Germinal center (tissue), 1 donor: ENCODE results near the gene SPX.

ENCODE experiments used
- DNase-seq: peaks from one replicate; pipeline ENCODE4 v3.0.0; 2012; ENCODE audit warnings: mixed read lengths, low spot score

The SPX gene, protein sequence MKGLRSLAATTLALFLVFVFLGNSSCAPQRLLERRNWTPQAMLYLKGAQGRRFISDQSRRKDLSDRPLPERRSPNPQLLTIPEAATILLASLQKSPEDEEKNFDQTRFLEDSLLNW

DNA sequence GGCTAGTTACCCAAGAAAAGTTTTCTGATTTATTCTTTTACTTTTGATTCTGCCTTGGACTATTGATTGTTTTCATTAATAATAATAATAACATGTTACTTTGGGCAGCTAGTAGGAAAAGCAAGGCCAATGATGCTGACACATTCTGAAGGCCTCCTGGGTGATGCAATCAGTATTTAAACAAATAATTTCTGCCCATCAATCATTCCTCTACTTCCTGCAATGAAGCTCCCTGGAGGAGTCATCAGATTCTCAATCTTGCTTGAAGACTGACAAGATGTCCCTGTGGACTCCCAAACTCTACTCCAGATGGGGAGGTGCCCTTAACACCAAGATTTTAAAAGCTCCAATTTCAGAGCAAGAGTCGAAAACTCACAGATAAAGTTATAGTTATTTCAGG is at the start of gene SPX:
SPX (plus strand) TSS at position 244 of the 400 bp plus-strand sequence. CDS start 177 bp downstream, outside the sequence.
- no peak for DNase-seq

DNA sequence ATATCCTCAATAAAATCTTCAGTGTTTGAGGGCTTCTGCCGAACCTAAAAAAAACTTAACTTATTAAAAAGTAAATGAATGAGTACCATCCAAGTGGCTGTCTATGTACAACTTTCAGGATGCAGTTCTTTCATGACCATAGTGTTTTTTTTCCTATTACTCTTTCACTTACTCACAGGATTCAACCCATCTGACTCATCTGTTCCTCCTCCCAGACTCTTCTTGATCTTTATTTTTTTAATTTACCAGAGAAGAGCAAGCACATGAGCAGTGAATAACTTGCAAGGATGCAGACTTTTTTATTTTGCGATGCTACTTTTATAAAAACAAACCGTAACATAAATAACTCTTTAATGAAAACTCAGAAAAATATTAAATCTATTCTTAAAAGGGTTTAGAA is 49.1 kb upstream of the SPX start:
- DNase-seq: no peak

DNA sequence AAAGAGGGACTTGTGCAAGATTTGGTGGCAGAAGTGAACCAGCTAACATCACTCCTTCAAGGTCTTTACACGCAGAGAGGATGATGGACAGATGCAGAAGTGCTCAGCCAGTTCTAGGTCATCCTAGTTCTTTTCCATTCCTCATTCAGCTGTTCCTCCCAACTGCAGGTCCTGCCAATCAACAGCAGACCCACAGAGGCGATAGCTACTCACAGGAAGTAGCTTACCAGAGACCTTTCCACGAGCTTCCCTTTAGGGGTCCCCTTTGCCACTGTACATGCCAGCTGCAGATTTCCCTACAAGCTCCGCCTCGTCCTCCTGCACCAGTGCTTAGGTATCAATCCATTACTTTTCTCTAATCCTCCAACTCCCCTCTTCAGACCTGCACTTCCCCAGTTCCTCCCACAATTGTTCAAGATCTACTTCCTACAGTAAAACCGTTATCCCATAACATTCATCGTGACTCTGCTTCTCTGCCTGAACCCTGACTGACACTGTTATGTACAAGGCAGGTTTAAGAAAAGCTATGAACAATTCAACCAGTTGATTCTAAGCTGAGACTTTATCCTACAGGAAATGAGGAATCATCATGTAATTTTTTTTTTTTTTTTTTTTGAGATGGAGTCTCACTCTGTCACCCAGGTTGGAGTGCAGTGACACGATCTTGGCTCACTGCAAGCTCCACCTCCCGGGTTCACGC is 47.2 kb upstream of the SPX start:
- DNase-seq: no peak

DNA sequence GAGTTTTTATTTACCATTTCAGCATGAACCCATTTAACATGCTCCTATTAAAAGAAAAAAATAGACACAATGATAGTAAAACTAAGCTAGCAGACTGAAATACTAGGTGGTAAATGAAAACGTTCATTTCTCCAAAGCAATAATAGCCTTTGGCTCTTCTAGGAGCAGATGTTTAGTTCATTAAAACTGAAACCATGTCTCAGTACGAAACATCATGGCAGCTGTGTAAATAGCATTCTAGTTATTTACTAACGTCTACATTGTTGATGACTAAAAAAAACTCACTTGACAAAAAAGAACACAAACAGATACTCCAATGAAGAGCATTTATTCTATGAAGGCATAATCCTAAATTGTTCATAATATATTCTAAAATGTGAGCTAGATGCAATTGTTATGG is 42.6 kb upstream of the SPX start:
- DNase-seq: no peak

DNA sequence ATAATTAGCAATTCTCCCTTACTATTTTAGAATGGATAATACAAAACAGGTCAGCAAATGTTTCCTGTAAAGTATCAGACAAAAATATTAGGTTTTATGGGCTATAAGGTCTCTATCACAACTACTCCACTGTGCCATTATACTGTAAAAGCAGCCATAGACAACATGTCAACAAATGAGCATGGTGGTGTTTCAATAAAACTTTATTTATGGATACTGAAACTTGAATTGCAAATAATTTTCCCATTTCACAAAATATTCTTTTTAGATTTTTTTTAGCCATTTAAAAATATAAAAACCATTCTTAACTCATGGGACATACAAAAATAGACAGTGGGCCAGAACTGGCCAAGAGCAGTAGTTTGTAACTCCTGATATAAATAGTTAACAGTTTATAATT is 40.1 kb upstream of the SPX start:
- DNase-seq: no peak

DNA sequence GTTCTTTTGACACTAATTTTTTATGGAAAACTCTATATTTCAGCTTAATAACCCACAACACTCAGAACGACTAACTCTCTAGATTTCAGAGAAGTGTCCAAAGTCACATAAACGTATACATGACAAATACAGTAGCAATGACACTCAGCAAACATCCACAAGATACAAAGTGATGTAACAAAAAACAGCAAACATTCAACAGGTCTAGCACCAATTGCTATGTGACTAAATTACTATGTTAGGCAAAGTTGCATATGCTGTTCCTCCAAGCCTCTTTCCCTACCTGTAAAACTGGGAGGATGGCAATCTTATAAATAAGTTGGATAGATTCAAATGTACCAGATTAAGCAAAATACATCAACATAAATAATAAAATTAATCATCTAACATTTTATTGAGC is 26.3 kb upstream of the SPX start:
- no peak for DNase-seq

DNA sequence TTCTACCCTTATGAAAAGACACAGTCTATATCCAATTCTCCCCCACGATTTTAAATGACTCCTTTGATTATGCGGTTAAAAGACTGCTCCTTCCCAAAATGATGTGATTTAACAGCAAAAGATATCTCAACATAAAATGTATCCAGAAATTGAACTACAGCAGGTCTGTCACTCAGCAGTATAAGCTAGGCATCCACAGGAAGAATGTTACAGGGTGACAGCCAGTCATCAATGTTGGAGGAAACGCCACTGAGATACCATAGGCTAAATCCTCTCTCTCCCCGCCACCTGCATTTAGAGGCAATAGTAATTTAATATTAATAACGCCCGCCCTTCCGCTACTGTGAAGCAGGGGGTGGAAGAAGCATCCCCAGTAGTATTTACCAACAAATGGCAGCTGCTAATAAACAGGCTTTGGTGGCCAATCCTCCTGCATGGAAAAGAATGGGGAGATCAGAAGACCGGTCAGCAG is 25.3 kb upstream of the SPX start:
- no peak for DNase-seq

DNA sequence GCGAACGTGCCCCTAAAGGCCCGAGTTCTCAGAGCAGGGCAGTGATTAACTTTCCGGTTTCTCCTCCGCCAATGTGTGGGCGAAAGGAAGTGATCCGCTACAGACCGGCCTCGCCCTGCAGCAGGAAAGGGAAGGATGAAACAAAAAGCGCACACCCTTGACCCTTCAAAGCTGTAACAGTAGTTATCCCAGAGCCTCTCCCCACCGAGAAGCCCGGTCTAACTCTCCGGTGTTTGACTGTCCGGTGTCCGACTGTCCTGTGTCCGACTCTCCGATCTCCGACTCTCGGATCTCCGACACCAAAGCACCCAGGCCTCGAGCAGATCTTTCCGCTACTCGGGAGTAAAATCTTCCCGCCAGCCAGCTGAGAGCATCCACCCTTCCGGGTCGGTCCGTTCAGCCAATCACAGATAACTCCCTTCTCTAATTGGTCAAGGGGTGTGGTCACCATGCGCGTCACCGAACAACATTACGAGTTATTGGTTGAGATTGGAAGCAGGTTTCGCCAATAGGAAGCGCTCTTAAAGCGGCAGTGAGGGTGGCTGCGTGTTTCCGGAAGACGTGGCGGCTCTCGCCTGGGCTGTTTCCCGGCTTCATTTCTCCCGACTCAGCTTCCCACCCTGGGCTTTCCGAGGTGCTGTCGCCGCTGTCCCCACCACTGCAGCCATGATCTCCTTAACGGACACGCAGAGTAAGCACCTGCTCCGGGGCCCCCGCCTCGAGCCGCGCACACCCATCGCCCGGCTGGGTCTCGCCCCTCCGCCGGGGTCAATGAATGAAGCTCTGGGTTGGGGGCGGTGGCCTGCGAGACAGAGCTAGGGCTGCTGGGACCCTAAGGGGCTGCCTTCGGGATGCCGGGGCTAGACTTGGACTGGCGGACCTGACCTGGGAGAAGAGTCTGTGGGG is 24.6 kb upstream of the SPX start, which contains the start of the genes GOLT1B and RECQL:
GOLT1B (plus strand) TSS at position 532 of the 906 bp plus-strand sequence; CDS start at position 667, 135 bp downstream.
RECQL (minus strand) TSS at position 378 of the 906 bp plus-strand sequence. CDS start 2,065 bp downstream, outside the sequence.
- DNase-seq: peak; percentile 97

DNA sequence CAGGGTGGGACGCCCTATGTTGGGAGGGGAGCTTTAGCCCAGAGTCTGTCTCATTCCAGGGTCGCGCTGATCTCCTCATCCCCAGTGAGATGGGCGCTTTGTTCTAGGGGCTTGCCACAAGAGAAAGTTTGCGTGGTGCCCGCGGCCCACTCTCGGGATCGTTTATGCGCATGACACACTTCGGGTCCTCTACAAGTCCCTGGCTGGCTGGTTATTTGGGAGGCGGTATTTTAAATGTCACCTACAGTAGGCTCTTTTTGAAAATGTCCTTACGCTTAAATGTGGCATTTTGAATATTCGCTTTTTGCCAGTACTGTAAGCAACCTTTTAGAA is 24.0 kb upstream of the SPX start:
- peak; percentile 14 for DNase-seq

DNA sequence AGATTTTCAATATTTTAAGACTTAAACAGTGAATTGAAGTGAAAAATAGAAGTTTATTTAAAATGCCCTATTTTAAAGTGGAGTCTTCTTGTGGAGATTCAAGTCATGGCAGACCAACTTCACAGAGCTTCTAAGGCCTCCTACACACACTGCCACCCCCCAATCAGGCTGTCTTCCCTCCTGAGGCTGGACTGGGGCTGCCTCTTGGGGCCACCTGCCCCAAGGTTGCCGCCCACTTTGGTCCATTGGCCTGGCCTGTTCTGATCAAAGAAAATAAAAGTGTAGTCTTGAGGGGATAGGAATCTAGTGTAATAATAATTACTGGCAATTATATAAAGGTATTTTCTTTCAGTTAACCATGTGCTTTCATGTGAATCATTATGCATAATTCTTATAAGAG is 23.2 kb upstream of the SPX start:
- no peak for DNase-seq

DNA sequence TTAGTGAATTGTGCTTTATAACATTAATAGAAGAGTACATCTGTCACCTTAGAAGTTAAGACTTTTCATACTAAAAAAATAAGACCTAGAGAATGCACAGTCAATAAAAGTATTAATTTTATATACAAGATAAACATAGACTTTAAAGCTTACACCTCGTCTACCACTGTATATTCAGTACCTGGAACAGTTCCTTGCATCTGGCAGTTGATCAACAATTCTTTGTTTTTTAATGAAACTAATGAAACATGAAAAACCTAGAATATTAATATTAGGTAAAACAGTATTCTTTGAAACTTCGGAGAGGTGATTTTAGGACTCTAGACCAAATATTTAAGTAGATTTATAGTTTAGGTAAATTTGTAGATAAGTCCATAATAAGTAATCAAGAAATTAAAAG is 20.2 kb upstream of the SPX start:
- no peak for DNase-seq

DNA sequence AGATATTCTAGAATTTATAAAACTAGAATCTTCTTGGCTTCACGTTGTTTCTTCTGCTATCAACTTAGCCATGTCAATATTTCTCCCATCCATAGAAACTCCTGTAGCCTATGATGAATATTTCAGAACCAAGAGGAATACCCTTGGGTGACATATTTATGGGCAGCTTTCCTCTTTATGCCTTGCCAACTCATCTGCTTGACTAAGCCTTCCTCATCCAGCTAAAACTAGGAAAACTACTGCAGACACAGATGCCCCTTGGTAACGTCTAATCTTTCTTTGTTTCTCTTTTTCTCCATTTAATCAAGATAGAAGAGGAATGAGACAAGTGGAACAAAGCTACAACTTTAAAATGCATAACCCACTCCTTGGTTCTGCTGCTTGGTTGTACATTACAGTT is 18.2 kb upstream of the SPX start:
- DNase-seq: no peak

DNA sequence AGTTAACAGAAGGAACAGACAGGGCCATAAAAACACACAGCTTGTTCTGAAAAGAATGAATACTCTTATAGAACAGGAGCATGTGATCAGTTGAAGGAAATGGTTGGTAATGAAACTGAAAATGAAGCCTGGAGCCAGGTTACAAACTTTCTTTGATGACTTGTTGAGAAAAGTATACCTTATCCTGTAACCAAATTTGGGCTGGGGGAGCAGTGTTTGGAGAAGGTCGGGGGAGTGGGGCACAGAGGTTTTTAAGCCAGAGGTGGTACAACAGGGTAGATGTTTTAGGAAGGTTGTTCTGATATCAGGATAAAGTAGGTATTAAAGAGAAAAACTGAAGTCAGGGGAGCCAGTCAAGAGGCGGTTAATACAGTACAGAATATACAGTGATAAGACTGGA is 16.3 kb upstream of the SPX start:
- no peak for DNase-seq

DNA sequence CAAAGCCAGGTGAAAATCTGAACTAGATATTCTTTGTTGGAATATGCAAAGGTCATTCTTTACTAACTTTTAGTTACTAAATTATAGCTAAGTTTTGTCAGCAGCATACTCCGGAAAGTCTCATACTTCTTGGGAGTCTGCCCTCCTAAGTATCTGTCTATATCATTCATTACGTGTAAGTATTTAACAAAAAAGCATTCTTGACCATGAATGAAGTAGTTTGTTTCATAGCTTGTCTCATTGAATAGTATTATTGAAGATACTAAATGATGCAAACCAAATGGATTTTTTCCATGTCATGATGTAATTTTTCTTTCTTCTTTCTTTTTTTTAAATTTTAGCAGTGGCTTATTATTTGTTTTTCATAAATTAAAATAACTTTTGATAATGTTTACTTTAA is 9.8 kb upstream of the SPX start:
- DNase-seq: no peak

DNA sequence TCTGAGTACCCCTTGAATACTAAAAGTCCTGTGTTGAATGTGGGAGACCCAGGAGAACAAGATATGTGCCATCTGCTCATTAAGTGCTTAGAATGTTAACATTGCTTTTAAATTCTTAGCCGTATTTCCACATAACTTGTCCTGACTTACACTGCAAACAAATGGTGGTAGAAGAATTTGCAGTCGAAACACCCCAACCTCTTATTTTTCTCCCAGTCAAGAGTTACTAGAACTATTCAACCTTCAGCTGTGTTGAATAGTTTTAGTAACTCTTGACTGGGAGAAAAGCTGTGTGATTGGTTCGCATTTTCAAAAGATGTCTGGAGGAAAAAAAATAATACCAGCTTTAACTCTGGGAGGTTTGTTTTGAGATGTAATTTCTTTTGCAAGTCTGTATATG is 7.6 kb upstream of the SPX start:
- DNase-seq: no peak

DNA sequence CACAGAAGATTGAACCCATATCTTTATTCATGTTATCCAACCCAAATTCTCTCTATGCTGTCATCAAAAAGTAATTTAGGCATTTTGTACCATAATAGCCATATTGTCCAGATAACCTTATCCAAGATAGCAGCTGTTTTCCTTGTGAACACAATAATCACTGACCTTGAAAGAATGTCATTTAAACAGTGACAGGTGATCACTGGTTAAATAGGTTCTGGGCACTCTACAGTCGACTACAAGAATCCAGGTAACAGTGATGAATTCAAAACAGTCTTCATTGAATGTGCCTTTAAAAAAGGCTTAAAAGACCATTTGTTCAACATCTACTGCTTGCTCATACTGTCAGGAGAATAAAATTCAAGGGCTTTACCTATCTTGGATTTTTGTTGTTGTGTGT is 4.6 kb upstream of the SPX start:
- DNase-seq: no peak

DNA sequence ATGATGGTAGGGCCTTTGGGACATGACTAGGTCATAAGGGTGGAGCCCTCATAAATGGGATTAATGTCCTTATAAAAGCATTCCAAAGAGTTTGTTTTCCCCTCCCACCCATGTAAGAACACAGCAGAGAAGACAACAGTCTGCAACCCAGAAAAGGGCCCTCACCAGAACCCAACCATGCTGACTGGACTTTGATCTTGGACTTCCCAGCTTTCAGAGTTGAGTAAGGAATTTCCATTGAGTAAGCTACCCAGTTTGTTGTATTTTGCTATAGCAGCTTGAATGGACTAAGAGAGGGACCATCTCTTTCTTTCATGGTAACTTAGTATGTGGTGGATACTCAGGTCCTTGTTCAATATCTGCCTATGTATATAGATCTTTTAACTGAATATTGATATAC is 2.9 kb upstream of the SPX start:
- DNase-seq: no peak

DNA sequence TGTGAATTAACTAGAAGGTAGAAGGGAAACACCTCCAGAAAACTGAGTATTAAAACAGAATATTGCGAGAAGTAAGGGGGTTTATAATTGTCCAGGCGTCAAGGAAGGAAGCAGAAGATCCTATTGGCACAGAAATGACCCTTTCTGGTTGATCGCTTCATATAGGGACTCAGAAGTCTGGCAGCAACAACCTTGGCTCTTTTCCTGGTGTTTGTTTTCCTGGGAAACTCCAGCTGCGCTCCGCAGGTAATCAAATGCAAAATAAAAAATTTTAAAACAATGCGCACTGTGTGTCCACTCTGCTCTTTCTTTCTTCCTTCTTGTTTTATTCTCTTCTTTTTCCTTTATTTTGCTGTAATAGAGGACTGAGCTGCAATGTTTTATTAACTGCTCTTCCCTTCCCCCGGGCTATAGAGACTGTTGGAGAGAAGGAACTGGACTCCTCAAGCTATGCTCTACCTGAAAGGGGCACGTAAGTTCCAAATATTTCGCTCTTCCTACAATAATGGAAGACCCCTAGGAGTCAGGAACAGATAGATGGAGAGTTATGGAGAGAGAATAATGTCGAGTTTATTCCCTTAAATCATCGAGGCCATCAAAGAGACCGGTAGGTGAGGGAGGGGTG is 737 bp downstream of the SPX start:
- no peak for DNase-seq

DNA sequence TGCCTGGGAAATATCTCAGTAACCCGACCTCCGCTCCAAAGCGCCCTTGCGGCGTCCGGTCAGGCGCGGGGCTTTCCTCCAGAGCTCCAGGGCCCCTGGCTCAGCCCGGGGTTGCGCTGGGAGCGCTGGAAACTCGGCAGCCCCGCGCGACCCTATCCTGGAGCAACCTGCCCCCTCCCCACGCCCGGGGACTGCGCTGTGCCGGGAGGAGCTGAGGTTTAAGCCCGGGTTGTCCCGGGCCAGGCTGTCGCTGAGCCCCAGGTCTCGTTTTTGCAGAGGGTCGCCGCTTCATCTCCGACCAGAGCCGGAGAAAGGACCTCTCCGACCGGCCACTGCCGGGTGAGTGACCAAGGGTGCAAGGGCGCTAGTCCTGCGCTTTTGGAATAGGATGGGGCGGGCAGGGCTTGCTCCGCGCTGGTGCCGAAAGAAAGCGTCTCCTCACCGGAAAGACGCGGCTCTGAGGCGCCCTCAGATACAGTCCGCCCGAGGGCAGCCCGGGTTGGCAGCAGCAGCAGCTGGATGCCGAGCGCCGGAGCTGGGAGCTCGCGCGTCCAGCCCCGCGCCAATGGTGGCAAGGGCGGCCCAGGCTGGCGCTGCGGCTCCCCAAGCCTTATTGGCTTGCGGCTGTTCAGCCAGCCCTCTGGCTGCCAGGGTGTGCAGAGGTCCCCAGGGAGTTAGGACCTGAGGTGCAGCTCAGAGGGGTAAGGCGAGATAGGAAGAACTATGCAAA is 1.5 kb downstream of the SPX start:
- peak; percentile 82 for DNase-seq

DNA sequence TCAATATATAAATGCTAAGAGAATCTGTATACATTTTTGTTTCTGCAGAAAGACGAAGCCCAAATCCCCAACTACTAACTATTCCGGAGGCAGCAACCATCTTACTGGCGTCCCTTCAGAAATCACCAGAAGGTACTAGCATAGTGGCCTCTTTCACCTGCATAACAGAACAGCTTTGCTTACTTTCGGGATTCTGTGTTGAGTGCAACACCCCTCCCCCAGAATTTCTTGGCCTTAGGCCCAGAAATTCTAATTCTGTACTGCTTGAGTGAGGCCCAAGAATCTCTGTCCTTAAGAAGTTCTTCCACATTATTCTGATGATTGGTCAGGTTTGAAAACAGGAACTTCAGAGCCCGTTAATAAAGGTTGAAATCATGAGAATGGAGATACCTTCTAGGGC is 2.9 kb downstream of the SPX start:
- no peak for DNase-seq

DNA sequence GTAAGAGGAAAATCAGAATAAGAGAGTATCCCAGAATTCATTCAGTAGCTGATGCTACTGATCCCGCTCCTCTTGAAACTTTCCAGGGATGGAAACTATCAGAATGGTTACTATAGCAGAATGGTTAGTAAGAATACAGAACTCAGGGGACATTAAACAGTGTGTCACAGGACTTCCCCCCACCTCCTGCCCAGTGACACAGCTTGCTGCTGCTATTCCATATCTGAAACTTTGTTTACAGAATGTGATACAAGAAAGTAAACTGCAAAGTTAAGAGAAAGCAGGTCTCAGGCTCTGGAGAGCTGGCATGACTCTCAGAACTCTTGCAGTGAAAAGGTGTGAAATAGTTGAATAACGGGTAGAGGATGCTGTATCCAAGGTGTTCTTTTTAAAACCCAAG is 3.4 kb downstream of the SPX start:
- no peak for DNase-seq
